ENCODE results near the gene PLA2G2F. TPM values are rescaled to one million over a fixed set of nuclear protein-coding genes. Genes with fewer than 3 reads are reported as not detected.

The PLA2G2F gene
- total and polyA plus RNA-seq, 9 of the 15 experiments (the other 6 are each of a cell fraction or from before 2014, with no cell fraction given) = not detected

DNA sequence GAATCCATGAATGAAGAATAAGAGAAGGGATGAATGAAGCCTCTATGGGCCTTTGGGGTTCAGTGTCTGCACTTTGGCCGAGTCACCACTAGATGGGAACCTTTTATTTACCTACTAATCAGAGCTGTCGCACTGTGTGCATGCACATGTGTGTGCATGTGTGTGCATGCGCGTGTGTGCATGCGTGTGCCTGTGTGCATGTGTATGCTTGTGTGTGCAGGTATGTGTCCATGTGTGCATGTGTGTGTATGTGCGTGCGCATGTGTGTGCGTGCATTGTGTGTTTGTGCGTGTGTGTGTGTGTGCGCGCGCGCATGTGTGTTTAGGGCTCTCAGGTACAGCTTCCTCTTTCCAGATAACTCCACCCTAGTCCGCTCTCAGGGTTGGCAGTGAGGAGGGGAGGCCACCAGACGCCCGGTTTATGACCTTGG, 26.4 kb downstream of the PLA2G2F start (continued):
- TF ChIP-seq GTF3C2 (IDR thresholded peaks at IDR 0.05; ENCODE audit: borderline replicate concordance, extremely low read depth, insufficient read length) (no peak), ELF2 (CRISPR knock-in tag; IDR thresholded peaks at IDR 0.05) (no peak), NRF1 (conservative IDR thresholded peaks at IDR 0.05 in 1 of 2, IDR thresholded peaks at IDR 0.05 in 1 of 2) (peak in 1 of 2 experiments; percentile 22; a peak in 1 of 4 replicates), FOXA1 (IDR thresholded peaks at IDR 0.05; ENCODE audit: borderline replicate concordance) (no peak), NCOR1 (IDR thresholded peaks at IDR 0.05) (peak; percentile 26; the same call in 1 of the 2 replicates), C11orf30 (IDR thresholded peaks at IDR 0.05; ENCODE audit: low read depth) (no peak), ETV1 (tag; conservative IDR thresholded peaks at IDR 0.05; ENCODE audit: low read depth) (no peak), HES1 (IDR thresholded peaks at IDR 0.05; ENCODE audit: low read depth) (no peak), HEY1 (CRISPR knock-in tag; IDR thresholded peaks at IDR 0.05; ENCODE audit: borderline replicate concordance) (no peak), SNIP1 (IDR thresholded peaks at IDR 0.05; ENCODE audit: low read depth) (no peak), ZNF77 (CRISPR knock-in tag; IDR thresholded peaks at IDR 0.05) (no peak), ILF3 (IDR thresholded peaks at IDR 0.05; ENCODE audit: borderline replicate concordance) (no peak), ZNF124 (CRISPR knock-in tag; IDR thresholded peaks at IDR 0.05) (no peak), MTA3 (IDR thresholded peaks at IDR 0.05; ENCODE audit: borderline replicate concordance) (no peak), SPI1 (IDR thresholded peaks at IDR 0.05; ENCODE audit: borderline replicate concordance, low read depth, low read length) (no peak)
- TF ChIP-seq, protein P1, sequence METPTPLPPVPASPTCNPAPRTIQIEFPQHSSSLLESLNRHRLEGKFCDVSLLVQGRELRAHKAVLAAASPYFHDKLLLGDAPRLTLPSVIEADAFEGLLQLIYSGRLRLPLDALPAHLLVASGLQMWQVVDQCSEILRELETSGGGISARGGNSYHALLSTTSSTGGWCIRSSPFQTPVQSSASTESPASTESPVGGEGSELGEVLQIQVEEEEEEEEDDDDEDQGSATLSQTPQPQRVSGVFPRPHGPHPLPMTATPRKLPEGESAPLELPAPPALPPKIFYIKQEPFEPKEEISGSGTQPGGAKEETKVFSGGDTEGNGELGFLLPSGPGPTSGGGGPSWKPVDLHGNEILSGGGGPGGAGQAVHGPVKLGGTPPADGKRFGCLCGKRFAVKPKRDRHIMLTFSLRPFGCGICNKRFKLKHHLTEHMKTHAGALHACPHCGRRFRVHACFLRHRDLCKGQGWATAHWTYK (CRISPR knock-in tag; IDR thresholded peaks at IDR 0.05) = no peak
- TF ChIP-seq, protein P2, sequence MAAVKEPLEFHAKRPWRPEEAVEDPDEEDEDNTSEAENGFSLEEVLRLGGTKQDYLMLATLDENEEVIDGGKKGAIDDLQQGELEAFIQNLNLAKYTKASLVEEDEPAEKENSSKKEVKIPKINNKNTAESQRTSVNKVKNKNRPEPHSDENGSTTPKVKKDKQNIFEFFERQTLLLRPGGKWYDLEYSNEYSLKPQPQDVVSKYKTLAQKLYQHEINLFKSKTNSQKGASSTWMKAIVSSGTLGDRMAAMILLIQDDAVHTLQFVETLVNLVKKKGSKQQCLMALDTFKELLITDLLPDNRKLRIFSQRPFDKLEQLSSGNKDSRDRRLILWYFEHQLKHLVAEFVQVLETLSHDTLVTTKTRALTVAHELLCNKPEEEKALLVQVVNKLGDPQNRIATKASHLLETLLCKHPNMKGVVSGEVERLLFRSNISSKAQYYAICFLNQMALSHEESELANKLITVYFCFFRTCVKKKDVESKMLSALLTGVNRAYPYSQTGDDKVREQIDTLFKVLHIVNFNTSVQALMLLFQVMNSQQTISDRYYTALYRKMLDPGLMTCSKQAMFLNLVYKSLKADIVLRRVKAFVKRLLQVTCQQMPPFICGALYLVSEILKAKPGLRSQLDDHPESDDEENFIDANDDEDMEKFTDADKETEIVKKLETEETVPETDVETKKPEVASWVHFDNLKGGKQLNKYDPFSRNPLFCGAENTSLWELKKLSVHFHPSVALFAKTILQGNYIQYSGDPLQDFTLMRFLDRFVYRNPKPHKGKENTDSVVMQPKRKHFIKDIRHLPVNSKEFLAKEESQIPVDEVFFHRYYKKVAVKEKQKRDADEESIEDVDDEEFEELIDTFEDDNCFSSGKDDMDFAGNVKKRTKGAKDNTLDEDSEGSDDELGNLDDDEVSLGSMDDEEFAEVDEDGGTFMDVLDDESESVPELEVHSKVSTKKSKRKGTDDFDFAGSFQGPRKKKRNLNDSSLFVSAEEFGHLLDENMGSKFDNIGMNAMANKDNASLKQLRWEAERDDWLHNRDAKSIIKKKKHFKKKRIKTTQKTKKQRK (IDR thresholded peaks at IDR 0.05; ENCODE audit: borderline replicate concordance, low read depth, low read length) = no peak
- TF ChIP-seq, protein P3, sequence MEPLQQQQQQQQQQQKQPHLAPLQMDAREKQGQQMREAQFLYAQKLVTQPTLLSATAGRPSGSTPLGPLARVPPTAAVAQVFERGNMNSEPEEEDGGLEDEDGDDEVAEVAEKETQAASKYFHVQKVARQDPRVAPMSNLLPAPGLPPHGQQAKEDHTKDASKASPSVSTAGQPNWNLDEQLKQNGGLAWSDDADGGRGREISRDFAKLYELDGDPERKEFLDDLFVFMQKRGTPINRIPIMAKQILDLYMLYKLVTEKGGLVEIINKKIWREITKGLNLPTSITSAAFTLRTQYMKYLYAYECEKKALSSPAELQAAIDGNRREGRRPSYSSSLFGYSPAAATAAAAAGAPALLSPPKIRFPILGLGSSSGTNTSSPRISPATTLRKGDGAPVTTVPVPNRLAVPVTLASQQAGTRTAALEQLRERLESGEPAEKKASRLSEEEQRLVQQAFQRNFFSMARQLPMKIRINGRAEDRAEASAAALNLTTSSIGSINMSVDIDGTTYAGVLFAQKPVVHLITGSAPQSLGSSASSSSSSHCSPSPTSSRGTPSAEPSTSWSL (CRISPR knock-in tag; IDR thresholded peaks at IDR 0.05; ENCODE audit: borderline replicate concordance) = no peak

Measured in K562 (cell line).